Uterus (tissue), 4 donors: ENCODE measurements around the gene HAGH. TPM values are rescaled to one million over a fixed set of nuclear protein-coding genes. Genes with fewer than 3 reads are reported as not detected.

ENCODE experiments used
- DNase-seq, 2 donors: peaks; one replicate each; pipeline ENCODE4 v3.0.0-alpha.2; 2019 to 2020
- H3K27ac ChIP-seq, 2 donors: fragments of 200-600 bp; sonication (generic); 1 replicate in 1 of 2; 2 replicates in 1 of 2; pipeline ENCODE4 v1.5.1; 2016 to 2018
- H3K27me3 ChIP-seq, 2 donors: fragments of 200-600 bp; sonication (generic); one replicate each; pipeline ENCODE4 v1.5.1; 2018 to 2019; ENCODE audit warnings: control low read depth in 1 of 2
- H3K36me3 ChIP-seq, 2 donors: fragments of 200-600 bp; sonication (generic); one replicate each; pipeline ENCODE4 v1.5.1; 2019; ENCODE audit warnings: control low read depth in 1 of 2
- H3K4me1 ChIP-seq, 2 donors: fragments of 200-600 bp; sonication (generic); one replicate each; pipeline ENCODE4 v1.5.1; 2018 to 2019; ENCODE audit warnings: control low read depth in 1 of 2
- H3K4me3 ChIP-seq, 2 donors: fragments of 200-600 bp; sonication (generic); 1 replicate in 1 of 2; 2 replicates in 1 of 2; pipeline ENCODE4 v1.5.1; 2018 to 2019; ENCODE audit warnings: mild to moderate bottlenecking in 1 of 2
- H3K9me3 ChIP-seq, 2 donors: fragments of 200-600 bp; sonication (generic); one replicate each; pipeline ENCODE4 v1.5.1; 2019; ENCODE audit warnings: control low read depth in 1 of 2
- CTCF ChIP-seq, 4 experiments: fragments of 200-600 bp in 2 of 4; fragments of 450-650 bp in 2 of 4; sonication (generic) in 2 of 4; IDR thresholded peaks; one replicate each; pipeline ENCODE4 v1.5.1; 2016 to 2019; ENCODE audit warnings: antibody characterized with exemption in 4 of 4, mild to moderate bottlenecking in 2 of 4, moderate library complexity in 1 of 4
- POLR2A ChIP-seq, 2 donors: fragments of 450-650 bp; IDR thresholded peaks; one replicate each; pipeline ENCODE4 v1.6.1; 2016; ENCODE audit warnings: antibody characterized with exemption in 2 of 2, mild to moderate bottlenecking in 1 of 2, moderate library complexity in 1 of 2
- intact Hi-C: fragments of 100-400 bp; cut with DNase I; formaldehyde crosslinking; loops from one replicate; pipeline ENCODE4 v1.15.1; 2023; ENCODE audit warnings: low total_unique reads
- total RNA-seq, 4 donors: library from RNA; depleted of rRNA in 3 of 4; stranded (reverse); fragments of >200 nt in 3 of 4; gene quantifications; one replicate each; pipeline versions ENCODE4 v1.1.0 to v1.2.4, GENCODE V29; 2014 to 2023
- donor health status: DM: yes; HTN: yes; CAD: no.

The HAGH gene
- total RNA-seq, 4 donors from 2014 or later, result 22.9 to 75.3 (median 34.0) TPM

- intact Hi-C loops, result no loop called here
- no peaks in the 10 kb centered on the region for H3K4me1 ChIP-seq
- no peaks in the 10 kb centered on the region for H3K27me3 ChIP-seq
- H3K27ac ChIP-seq, result no peak overlapping the region
- TF ChIP-seq CTCF (IDR thresholded peaks at IDR 0.05) (no peak), POLR2A (IDR thresholded peaks at IDR 0.05) (no peak)
- H3K4me3 ChIP-seq, result no peak overlapping the region
- no peaks in the 10 kb centered on the region for H3K36me3 ChIP-seq
- H3K9me3 ChIP-seq, result no peaks in the 10 kb centered on the region
- no peak for DNase-seq
Measured at GRCh38 chr16:1794221-1794871, 32.3 kb downstream of the HAGH start.

- intact Hi-C loops, result no loop called here
- DNase-seq, result no peak
- Histone ChIP-seq H3K4me1 (no peaks in the 10 kb centered on the region), H3K9me3 (no peaks in the 10 kb centered on the region), H3K27ac (no peak within 1 kb of the TSS), H3K27me3 (no peaks in the 10 kb centered on the region), H3K36me3 (no peaks in the 10 kb centered on the region), H3K4me3 (no peak within 1 kb of the TSS)
- TF ChIP-seq CTCF (IDR thresholded peaks at IDR 0.05) (no peak), POLR2A (IDR thresholded peaks at IDR 0.05) (no peak)
Measured at GRCh38 chr16:1793578-1794220, 32.9 kb downstream of the HAGH start, which contains the start of gene IGFALS. IGFALS (minus strand) TSS chr16:1793705; CDS start chr16:1793652, 53 bp downstream.

GRCh38 chr16:1792836-1793577 lies 33.6 kb downstream of the HAGH start:
- TF ChIP-seq CTCF (IDR thresholded peaks at IDR 0.05), result no peak
- no peak for TF ChIP-seq POLR2A (IDR thresholded peaks at IDR 0.05)
- H3K27ac ChIP-seq, result no peak overlapping the region
- no peak overlapping the region for H3K4me3 ChIP-seq
- H3K4me1 ChIP-seq, result no peaks in the 10 kb centered on the region
- H3K36me3 ChIP-seq, result no peaks in the 10 kb centered on the region
- no peaks in the 10 kb centered on the region for H3K9me3 ChIP-seq
- no peaks in the 10 kb centered on the region for H3K27me3 ChIP-seq
- DNase-seq, result no peak
- intact Hi-C loops, result no loop called here

GRCh38 chr16:1791943-1792812 lies 34.4 kb downstream of the HAGH start:
- H3K36me3 ChIP-seq, result no peaks in the 10 kb centered on the region
- peak in 1 of 2 donors; percentile 13 for DNase-seq
- no peak overlapping the region for H3K27ac ChIP-seq
- TF ChIP-seq POLR2A (IDR thresholded peaks at IDR 0.05) (no peak), CTCF (IDR thresholded peaks at IDR 0.05) (no peak)
- H3K27me3 ChIP-seq, result no peaks in the 10 kb centered on the region
- H3K4me3 ChIP-seq, result no peak overlapping the region
- intact Hi-C loops, result no loop called here
- H3K9me3 ChIP-seq, result no peaks in the 10 kb centered on the region
- H3K4me1 ChIP-seq, result no peaks in the 10 kb centered on the region
